Sciatic nerve (tissue), 2 donors: ENCODE measurements around the gene SERPINA10. TPM values are rescaled to one million over a fixed set of nuclear protein-coding genes. Genes with fewer than 3 reads are reported as not detected.

Experiments
- ATAC-seq: fragments of 200-7000 bp; cut with Tn5 transposase; one replicate; pipeline ENCODE4 v1.9.1; 2020; ENCODE audit warnings: mild to moderate bottlenecking, moderate library complexity
- DNase-seq: peaks from one replicate; pipeline ENCODE4 v3.0.0-alpha.2; 2020; ENCODE audit warnings: low spot score
- intact Hi-C: fragments of 100-400 bp; cut with DNase I; formaldehyde crosslinking; loops from one replicate; pipeline ENCODE4 v1.14.2; 2022
- total RNA-seq: library from RNA; stranded (reverse); fragmentation: NEBNext Ultra II Directional; extraction: Animal tissue kit (Norgen Biotek cat#: 25700); gene quantifications from one replicate; pipeline ENCODE4 v1.2.1, GENCODE V29; 2021
- donor health status: DM: no; HTN: no; CAD: no.
- donor health status: DM: no; HTN: no; CAD: no.

SERPINA10 gene
- not detected for total RNA-seq

GRCh38 chr14:94292872-94293577, at the start of gene SERPINA10:
SERPINA10 (minus strand) TSS chr14:94293268; CDS start chr14:94290593, 2,675 bp downstream.
- no peak for ATAC-seq
- intact Hi-C loops, result no loop called here

GRCh38 chr14:94342334-94342934, 49.4 kb upstream of the SERPINA10 start:
- ATAC-seq (peak; percentile 86), DNase-seq (peak; percentile 87)
- intact Hi-C loops, result no loop called here

More at GRCh38 chr14:94292872-94293577, at the start of gene SERPINA10:
- DNase-seq, result no peak

GRCh38 chr14:94341656-94342333, 48.7 kb upstream of the SERPINA10 start:
- peak; percentile 55 for ATAC-seq
- DNase-seq, result no peak
- intact Hi-C loops, result no loop called here

DNA sequence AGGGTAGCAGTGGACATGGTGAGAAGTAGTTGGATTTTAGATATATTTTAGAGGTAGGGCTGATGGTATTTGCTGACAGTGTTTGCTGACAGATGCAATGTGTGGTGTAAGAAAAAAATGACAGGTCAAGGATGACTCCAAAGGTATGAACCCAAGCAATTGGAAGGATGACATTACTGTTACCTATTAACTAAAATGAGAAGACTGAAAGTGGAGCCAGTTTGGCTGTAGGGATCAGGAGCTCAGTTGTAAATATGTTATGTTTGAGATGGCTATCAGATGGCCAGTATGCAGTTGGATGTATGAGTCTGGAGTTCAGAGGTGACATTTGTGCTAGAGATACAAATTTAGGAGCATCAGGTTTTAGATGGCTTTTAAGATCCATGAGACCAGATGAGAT, 47.5 kb upstream of the SERPINA10 start:
- ATAC-seq, result no peak

GRCh38 chr14:94338023-94338422, 45.0 kb upstream of the SERPINA10 start:
- DNase-seq, result no peak
- intact Hi-C loops, result no loop called here
- no peak for ATAC-seq

More for the DNA sequence above, 47.5 kb upstream of the SERPINA10 start:
- no peak for DNase-seq
- intact Hi-C loops, result no loop called here

- DNase-seq (no peak), ATAC-seq (no peak)
- intact Hi-C loops, result no loop called here
Observed at GRCh38 chr14:94337274-94337673, 44.2 kb upstream of the SERPINA10 start.

DNA sequence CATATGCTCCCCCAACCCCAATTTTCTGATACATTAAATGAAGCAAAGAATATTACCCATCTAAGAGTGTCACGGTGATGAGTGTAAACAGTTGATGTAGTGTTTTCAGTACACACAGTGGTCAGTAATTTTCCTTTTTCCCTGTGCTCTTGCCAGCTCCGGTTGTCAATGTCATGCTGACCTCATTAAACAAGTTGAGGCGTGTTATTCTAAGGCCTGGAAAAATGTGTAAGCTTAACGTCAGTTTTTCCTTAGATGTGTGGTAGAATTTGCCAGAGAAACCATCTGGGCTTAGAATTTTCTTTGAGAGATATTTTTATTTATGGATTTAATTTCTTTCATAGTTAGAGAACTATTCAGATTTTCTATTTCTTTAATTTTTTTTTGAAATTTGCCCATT, 41.8 kb upstream of the SERPINA10 start:
- ATAC-seq, result no peak
- intact Hi-C loops, result no loop called here
- no peak for DNase-seq

- ATAC-seq (no peak), DNase-seq (no peak)
- intact Hi-C loops, result no loop called here
Observed at GRCh38 chr14:94332587-94332986, 39.5 kb upstream of the SERPINA10 start.

DNA sequence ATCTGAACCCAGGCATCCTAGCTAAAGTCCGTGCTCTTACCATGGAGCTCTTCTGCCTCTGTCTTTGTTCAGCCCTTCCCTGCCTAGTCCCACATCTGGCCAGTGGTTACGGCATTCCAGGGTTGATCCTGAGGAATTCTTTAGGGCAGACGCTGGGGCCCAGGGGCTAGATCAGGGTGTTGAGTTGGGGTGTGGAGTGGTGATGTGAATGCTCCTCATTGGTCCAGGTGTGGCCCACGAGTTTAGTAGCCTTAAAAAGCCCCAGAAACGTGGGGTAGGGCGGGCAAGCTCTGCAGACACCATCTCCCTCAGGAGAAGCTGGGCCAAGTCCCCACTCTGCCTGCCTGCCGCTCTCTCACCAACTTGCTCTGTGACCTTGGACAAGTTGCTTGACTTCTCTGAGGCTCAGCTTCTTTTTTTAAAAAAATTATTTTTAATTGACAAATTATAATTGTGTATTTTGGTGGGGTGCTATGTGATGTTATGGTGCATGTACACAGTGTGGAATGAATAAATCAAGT, 39.1 kb upstream of the SERPINA10 start:
- intact Hi-C loops, result no loop called here
- ATAC-seq, result no peak
- DNase-seq, result no peak

DNA sequence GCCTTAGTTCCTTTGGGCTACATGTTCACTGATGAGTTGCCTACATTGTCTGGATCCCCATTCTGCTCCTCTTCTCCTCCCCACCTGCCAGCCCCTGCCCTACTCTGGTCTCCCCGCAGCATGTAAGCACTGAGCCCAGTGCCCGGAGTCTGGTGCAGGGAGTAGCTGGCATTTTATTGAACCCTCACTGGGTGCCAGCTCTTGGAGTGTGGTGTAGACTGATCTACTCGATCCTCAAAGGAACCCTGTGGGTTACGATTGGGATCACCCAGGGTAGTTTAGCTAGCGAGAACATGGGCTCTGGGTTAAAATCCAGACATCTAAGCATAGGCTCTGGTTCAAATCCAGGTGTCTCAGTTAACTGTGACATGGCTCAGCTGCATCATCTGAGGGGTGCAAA, 38.4 kb upstream of the SERPINA10 start:
- ATAC-seq, result no peak
- intact Hi-C loops, result no loop called here

DNA sequence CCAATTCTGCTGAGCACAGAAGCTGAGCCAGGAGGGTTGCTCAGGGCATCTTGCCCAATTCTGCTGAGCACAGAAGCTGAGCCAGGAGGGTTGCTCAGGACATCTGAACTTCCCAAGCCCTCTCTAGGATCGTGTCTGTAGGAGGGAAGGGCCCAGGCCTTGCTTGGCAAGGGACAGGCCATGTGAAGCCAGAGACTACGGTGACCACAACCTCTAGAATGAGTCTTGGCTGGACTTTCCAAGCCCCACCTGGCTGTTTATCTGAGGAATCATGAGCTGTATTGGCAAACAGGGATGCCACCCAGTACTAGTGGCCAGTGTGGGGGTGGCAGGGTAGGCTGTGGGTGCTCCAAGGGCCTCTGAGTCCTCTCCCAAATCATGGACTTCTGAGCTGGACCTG, 37.8 kb upstream of the SERPINA10 start:
- intact Hi-C loops, result no loop called here
- DNase-seq, result no peak
- ATAC-seq, result peak; percentile 13

More for the DNA sequence above, 38.4 kb upstream of the SERPINA10 start:
- DNase-seq, result no peak

DNA sequence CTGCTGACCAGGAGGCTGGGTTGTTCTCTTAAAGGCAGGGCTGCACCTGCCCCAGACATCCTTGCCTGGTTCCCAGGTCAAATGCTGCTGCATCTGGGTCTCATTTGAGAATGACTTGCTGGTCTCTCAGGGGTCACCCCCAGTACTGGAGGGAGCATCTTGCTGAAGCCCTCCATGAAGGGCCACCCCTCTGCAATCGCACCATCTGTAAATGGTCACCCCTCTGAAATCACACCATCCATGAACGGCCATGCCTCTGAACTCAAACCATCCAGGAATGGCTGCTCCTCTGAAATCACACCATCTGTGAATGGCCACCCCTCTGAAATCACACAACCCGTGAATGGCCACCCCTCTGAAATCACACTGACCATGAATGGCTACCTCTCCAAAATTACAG, 37.4 kb upstream of the SERPINA10 start:
- ATAC-seq (no peak), DNase-seq (no peak)
- intact Hi-C loops, result no loop called here

- intact Hi-C loops, result no loop called here
- DNase-seq, result no peak
- no peak for ATAC-seq
Observed at GRCh38 chr14:94329857-94330256, 36.8 kb upstream of the SERPINA10 start.

DNA sequence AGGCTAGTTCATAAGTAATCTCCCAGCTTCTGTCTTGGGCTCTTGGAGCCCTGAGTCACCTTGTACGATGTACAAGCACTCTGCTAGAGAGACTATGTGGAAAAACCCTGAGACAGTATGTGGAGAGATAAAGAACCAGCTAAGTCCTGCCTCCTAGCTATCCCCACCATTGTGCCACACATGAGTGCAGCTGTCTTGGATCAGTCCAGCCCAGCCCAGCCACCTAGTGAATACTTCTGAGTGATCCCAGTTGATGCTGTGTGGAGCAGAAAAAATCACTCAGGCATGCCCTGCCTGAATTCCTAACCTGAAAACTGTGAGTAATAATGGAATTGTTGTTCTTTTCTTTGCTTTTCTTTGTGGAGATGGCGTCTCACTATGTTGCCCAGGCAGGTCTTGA, 35.1 kb upstream of the SERPINA10 start:
- DNase-seq, result no peak
- ATAC-seq, result no peak
- intact Hi-C loops, result no loop called here

- intact Hi-C loops, result no loop called here
- ATAC-seq (peak; percentile 81), DNase-seq (no peak)
Observed at GRCh38 chr14:94322648-94323570, 29.8 kb upstream of the SERPINA10 start, which contains the start of gene SERPINA6. SERPINA6 (minus strand) TSS chr14:94323336; CDS start chr14:94314648, 8,688 bp downstream.

DNA sequence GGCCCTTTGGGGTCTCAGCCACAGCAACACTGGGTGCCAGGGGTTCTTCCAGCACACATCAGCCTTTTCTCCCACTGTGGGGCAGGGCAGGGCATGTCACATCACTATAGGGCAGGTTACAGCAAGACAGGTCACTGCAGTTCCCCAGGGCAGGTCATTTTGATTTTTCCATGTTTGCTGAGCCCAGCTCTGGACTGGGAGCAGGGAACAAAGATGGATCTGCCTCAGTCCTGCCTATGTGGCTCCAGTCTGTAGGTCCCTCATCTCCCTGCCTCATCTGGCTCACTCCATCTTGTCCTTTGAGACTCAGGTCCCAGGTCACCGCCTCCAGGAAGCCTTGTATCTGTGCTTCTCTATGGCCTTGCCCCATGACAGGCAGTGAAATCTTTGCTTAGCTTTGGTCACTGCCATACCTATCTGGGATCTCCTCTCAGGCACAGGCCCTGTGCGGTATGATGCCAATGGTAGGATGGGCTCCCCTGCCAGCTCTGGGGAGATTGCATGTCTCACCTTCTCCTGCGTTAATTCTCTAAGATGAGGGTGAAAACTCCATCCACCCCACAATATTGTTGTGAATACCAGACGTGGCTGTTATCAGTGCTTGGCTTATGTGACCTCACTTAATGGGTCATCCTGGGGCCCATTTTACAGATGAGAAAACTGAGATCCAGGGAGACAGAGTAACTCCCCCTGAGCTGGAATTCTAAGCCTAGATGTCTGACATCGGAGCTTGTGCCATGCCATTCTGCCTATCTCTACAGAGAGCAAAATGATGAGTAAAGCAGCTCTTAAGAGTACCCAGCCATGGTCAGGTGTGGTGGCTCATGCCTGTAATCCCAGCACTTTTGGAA, 28.6 kb upstream of the SERPINA10 start:
- ATAC-seq, result no peak
- DNase-seq, result no peak
- intact Hi-C loops, result no loop called here

DNA sequence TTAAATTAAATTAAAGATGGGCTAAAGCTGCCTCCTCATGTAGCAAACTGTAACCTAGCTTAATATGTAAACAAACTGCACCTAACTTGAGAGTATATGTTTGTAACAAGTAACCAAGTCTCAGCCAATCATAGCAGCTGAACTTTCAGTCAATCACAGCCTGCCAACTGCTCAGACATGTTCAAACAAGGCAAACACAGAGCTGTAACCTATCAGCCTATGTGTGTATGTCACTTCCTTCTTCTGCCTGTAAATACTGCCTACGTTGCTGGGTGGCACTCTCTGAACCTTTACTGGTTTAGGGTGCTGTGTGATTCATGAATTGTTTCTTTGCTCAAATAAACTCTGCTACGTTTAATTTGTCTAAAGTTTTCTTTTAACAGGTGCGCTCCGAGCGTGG, 27.2 kb upstream of the SERPINA10 start:
- intact Hi-C loops, result no loop called here
- DNase-seq (no peak), ATAC-seq (no peak)

GRCh38 chr14:94317259-94317658, 24.2 kb upstream of the SERPINA10 start:
- DNase-seq (peak; percentile 65), ATAC-seq (peak; percentile 97)
- intact Hi-C loops, result no loop called here
